ENCODE results near the gene PAN2.

- TF ChIP-seq E2F4 (IDR thresholded peaks at IDR 0.05; ENCODE audit: low read depth, low read length) = no peak
- no peak for TF ChIP-seq CTCF (IDR thresholded peaks at IDR 0.05 in 2 of 3, conservative IDR thresholded peaks at IDR 0.05 in 1 of 3; ENCODE audit: control insufficient read depth in 2 of 3, extremely low read depth in 1 of 3, insufficient read depth in 1 of 3, low read depth in 3 of 3, low read length in 3 of 3)
- TF ChIP-seq POLR2AphosphoS5 (IDR thresholded peaks at IDR 0.05; ENCODE audit: low read length) = no peak; the same call in 1 of the 2 replicates
- TF ChIP-seq TCF3 (IDR thresholded peaks at IDR 0.05; ENCODE audit: borderline replicate concordance, insufficient read depth, low read depth, low read length) = no peak
- peak; percentile 46 for TF ChIP-seq POLR2A (IDR thresholded peaks at IDR 0.05; ENCODE audit: low read depth, low read length)
- TF ChIP-seq BCL3 (IDR thresholded peaks at IDR 0.05; ENCODE audit: borderline replicate concordance, insufficient read depth, low read depth, low read length, poor library complexity, severe bottlenecking) = no peak
Observed at GRCh38 chr12:56336361-56337167, 2.8 kb upstream of the PAN2 start.
